GM19328 (cell line): ENCODE results near the gene TRAK1.

Experiments
- ATAC-seq: cut with Tn5 transposase; IDR thresholded peaks from one replicate; pipeline ENCODE4 v1.9.1; 2021; ENCODE audit warnings: mild to moderate bottlenecking, moderate library complexity; ENCODE audit not compliant: unreplicated experiment

TRAK1 gene

DNA sequence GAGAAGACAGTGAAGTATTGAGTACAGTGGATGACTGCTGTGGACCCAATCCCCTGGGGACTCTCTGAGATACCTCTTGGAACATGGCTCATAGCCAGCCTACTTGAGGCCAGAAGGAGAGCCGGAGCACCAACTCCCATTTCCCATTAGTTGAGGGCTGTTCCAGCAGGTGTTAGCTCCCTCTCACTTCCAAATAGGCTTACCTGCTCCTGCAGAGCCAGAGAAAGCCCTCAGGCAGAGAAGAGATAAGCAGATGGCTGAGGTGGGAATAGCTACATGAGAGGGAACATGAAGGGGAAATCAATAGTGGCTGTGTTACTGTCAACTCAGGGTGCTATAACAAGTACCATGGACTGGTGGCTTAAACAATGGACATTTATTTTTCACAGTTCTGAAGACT lies 179.4 kb downstream of the TRAK1 start:
- ATAC-seq: no peak

DNA sequence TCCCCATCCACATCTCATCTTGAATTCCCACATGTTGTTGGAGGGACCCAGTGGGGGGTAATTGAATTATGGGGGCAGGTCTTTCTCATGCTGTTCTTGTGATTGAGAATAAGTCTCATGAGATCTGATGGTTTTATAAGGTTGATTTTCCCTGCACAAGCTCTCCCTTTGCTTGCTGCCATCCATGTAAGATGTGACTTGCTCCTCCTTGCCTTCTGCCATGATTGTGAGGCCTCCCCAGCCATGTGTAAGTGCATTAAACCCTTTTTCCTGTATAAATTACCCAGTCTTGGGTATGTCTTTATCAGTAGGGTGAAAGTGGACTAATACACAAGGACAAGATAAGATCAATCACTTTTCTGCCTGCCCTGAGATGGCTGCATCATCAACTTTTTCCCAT lies 180.6 kb downstream of the TRAK1 start:
- ATAC-seq: no peak

DNA sequence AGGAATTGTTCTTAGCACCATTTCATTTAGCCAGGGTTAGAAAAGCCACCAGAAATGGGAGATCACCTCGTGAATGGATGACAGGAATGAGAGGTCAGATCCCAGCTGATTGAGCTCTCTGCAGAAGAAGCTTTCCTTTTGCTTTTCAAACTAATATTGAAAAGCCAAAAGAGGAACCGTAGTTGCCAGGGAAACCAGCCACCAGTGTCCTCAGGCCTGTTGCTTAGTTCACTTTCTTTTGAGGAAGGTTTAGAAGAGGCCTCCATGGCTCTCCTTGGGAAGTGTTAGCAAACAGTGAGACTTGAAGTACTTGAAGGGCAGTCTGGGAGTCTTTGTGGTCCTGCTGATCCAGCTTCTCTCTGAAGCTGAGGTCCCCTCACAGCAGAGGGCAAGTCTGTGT lies 182.2 kb downstream of the TRAK1 start:
- no peak for ATAC-seq

DNA sequence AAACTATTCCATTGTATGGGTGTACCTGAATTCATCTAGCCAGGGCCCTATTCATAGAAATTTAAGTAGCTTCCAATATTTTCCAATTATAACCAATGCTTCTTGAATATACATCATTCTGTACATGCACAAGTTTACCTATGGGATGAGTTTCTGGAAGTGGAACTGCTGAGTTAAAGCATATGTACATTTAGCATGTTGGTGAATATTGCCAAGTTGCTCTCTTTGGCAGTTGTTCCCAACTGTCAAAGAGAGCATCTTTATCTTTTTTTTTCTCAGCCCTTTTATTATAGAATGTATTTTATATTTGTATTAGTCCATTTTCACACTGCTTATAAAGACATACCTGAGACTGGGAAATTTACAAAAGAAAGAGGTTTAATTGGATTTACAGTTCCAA lies 183.1 kb downstream of the TRAK1 start:
- ATAC-seq: no peak

DNA sequence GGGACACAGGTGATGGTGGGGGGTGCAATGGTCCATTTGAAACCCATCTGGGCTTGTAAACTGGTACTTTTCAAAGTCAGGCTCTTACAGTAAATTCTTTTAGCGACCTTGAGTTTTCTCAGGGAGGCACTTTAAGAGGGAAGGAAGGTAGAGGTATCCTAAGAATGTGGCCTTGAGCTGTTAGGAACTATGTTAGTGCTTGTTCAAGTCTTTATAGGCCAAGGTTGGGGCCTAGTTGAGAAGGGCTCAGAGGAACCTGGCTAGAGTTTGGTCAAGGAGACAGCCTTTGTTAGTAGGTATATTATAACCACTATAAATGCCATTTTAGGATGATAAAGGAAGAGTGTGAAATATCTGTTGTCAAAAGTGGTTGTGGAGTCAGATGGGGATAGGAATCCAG lies 184.1 kb downstream of the TRAK1 start:
- ATAC-seq: no peak
